Upper lobe of left lung (tissue), 4 donors: ENCODE results near the gene VAV2.

Experiments
- EP300 ChIP-seq, 4 donors: sonication (generic); formaldehyde crosslinking; IDR thresholded peaks; one replicate each; pipeline ENCODE4 v1.5.1; 2017; ENCODE audit warnings: antibody characterized with exemption in 4 of 4, control low read depth in 2 of 4
- POLR2A ChIP-seq, 4 donors: fragments of 450-650 bp; IDR thresholded peaks; one replicate each; pipeline ENCODE4 v1.5.1; 2016 to 2017; ENCODE audit warnings: antibody characterized with exemption in 4 of 4, mild to moderate bottlenecking in 2 of 4
- TF ChIP-seq, protein P1 (sequence below), 6 experiments: fragments of 450-650 bp in 4 of 6; fragments of 200-600 bp in 2 of 6; sonication (generic) in 2 of 6; IDR thresholded peaks; one replicate each; pipeline ENCODE4 v1.5.1; 2016 to 2019; ENCODE audit warnings: antibody characterized with exemption in 6 of 6

DNA sequence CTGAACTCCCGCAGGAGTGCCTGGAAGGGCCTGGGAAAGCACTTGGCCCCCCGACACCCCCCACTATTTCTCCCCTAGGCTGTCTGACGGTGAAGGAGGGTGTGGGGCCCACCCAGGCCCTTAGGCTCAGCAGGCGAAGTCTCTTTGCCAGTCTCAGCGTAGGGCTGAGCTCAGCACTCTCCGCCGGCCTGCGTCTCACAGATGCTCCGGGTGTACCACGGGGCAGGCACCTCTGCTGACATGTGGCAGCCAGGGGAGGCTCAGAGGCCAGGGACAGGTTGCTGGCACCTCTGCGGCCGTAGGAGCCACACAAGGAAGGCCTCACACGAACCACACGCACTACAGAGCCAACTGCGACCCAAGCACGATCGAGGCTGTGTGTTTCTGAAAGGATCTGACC lies 114.2 kb downstream of the VAV2 start:
- TF ChIP-seq, protein P1, sequence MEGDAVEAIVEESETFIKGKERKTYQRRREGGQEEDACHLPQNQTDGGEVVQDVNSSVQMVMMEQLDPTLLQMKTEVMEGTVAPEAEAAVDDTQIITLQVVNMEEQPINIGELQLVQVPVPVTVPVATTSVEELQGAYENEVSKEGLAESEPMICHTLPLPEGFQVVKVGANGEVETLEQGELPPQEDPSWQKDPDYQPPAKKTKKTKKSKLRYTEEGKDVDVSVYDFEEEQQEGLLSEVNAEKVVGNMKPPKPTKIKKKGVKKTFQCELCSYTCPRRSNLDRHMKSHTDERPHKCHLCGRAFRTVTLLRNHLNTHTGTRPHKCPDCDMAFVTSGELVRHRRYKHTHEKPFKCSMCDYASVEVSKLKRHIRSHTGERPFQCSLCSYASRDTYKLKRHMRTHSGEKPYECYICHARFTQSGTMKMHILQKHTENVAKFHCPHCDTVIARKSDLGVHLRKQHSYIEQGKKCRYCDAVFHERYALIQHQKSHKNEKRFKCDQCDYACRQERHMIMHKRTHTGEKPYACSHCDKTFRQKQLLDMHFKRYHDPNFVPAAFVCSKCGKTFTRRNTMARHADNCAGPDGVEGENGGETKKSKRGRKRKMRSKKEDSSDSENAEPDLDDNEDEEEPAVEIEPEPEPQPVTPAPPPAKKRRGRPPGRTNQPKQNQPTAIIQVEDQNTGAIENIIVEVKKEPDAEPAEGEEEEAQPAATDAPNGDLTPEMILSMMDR (IDR thresholded peaks at IDR 0.05) = no peak
- TF ChIP-seq POLR2A (IDR thresholded peaks at IDR 0.05) (no peak), EP300 (IDR thresholded peaks at IDR 0.05) (no peak)
